ENCODE data around the gene PRDM15.

DNA sequence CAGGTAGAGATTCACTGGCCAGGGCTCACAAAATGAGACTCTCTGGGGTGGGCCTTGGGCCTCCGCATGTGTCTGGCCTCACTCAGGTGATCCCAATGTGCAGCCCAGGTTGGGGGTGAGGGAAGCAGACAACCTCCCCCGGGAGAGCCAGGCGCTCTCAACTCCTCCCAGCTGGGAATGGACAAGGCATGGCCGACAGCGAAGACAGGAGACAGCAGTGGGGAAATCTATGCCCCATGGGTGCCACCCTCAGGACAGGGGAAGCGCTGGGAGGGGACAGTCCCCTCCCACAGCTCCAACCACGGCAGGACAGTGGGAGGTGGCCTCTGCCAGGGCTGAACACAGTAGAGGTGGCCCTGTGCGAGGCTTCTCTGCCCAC is 47.7 kb downstream of the PRDM15 start:
- TF ChIP-seq, protein P1, sequence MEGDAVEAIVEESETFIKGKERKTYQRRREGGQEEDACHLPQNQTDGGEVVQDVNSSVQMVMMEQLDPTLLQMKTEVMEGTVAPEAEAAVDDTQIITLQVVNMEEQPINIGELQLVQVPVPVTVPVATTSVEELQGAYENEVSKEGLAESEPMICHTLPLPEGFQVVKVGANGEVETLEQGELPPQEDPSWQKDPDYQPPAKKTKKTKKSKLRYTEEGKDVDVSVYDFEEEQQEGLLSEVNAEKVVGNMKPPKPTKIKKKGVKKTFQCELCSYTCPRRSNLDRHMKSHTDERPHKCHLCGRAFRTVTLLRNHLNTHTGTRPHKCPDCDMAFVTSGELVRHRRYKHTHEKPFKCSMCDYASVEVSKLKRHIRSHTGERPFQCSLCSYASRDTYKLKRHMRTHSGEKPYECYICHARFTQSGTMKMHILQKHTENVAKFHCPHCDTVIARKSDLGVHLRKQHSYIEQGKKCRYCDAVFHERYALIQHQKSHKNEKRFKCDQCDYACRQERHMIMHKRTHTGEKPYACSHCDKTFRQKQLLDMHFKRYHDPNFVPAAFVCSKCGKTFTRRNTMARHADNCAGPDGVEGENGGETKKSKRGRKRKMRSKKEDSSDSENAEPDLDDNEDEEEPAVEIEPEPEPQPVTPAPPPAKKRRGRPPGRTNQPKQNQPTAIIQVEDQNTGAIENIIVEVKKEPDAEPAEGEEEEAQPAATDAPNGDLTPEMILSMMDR (conservative IDR thresholded peaks at IDR 0.05; ENCODE audit: low read length), result no peak
- TF ChIP-seq EZH2phosphoT487 (IDR thresholded peaks at IDR 0.05; ENCODE audit: borderline replicate concordance), result no peak
